D721Med (cell line): ENCODE results near the gene CCDC88B.

Experiments
- DNase-seq: peaks from one replicate; pipeline ENCODE4 v3.0.0; 2011; ENCODE audit warnings: low spot score; ENCODE audit not compliant: insufficient read length
- FAIRE-seq: peaks from 2 replicates; lab custom pipeline; 2011; peaks lifted over from hg19 to GRCh38; lab: Jason Lieb, UNC
- CTCF ChIP-seq: IDR thresholded peaks from 2 replicates; pipeline ENCODE4 v1.5.1; 2012; ENCODE audit warnings: mild to moderate bottlenecking, control low read depth; ENCODE audit not compliant: insufficient read depth; ENCODE audit errors: missing control alignments

Gene CCDC88B

GRCh38 chr11:64316672-64317324 is 23.2 kb upstream of the CCDC88B start:
- no peak for TF ChIP-seq CTCF
- FAIRE-seq (no peak), DNase-seq (no peak)

GRCh38 chr11:64317325-64317960 is 22.6 kb upstream of the CCDC88B start, which contains the start of gene TRMT112:
TSS of gene TRMT112 (minus strand) at chr11:64317559. CDS start at chr11:64317526, 33 bp downstream.
- FAIRE-seq (peak; percentile 48), DNase-seq (peak; percentile 86)
- TF ChIP-seq CTCF = no peak

- peak; percentile 43 for TF ChIP-seq CTCF
- DNase-seq = peak; percentile 87
- no peak for FAIRE-seq
Observed at GRCh38 chr11:64317961-64318765, 21.8 kb upstream of the CCDC88B start, which contains the start of gene PRDX5. TSS of gene PRDX5 (plus strand) at chr11:64318121. CDS start at chr11:64318216, 95 bp downstream.

- FAIRE-seq (no peak), DNase-seq (no peak)
- no peak for TF ChIP-seq CTCF
Observed at GRCh38 chr11:64318766-64319761, 20.9 kb upstream of the CCDC88B start.

- FAIRE-seq (no peak), DNase-seq (no peak)
- TF ChIP-seq CTCF = no peak
Observed at GRCh38 chr11:64320556-64320955, 19.4 kb upstream of the CCDC88B start.

GRCh38 chr11:64321026-64321425 is 19.0 kb upstream of the CCDC88B start:
- no peak for TF ChIP-seq CTCF
- no peak for DNase-seq
- FAIRE-seq = no peak
